ENCODE results near the gene FSIP1.

The FSIP1 gene

DNA sequence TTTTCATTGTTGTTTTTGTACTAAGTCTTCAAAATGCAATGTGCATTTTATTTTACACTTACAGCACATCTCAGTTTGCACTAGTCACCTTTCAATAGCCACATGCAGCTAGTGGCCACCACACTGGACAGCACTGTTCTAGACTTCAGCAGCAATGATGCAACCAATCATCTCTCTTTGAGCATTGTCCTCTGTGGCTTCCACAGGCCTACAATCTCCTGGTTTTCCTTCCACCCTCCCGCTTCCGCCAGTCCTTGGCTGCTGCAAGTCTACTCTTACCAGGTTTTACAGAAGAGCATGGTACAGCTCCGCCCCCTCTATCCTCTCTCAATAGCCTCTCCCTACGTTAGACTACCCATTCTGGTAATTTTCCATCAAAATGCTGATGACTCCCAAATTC is 25.1 kb upstream of the FSIP1 start:
- no peak overlapping the region for H3K4me3 ChIP-seq (ENCODE audit: low read length in 2 of 2)
- no peaks in the 10 kb centered on the region for H3K9me3 ChIP-seq (ENCODE audit: control insufficient read depth in 2 of 2, low read length in 2 of 2)
- H3K27ac ChIP-seq (ENCODE audit: low read length) = no peak overlapping the region
- H3K36me3 ChIP-seq (ENCODE audit: control insufficient read depth in 2 of 2, insufficient read depth in 2 of 2, low read length in 2 of 2) = no peaks in the 10 kb centered on the region
- H3K9ac ChIP-seq (ENCODE audit: low read length in 2 of 2) = no peak overlapping the region
- no peaks in the 10 kb centered on the region for H3K27me3 ChIP-seq (ENCODE audit: control insufficient read depth in 1 of 2, insufficient read depth in 2 of 2, low read length in 2 of 2)
- no peaks in the 10 kb centered on the region for H3K4me1 ChIP-seq (ENCODE audit: control insufficient read depth, insufficient read depth, low read length)

DNA sequence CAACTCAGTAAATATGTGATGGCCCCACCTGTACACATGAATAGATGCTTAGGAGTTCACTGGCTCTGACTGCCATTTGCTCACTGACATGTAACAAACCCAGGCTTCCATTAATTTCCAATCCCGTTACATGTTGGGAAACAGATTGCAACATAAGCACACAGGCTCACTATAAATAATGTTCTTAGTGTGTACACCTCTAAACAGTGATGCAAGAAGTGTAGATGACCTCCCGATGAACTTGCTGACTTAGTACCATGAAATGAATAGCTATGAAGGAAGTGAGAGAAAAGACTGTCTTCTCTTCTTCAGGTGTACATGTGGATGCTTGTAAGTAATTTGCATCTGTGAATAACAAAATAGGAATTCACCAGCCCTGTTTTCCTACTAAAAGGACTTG is 21.4 kb upstream of the FSIP1 start:
- Histone ChIP-seq H3K27ac (ENCODE audit: low read length) (no peak overlapping the region), H3K9ac (ENCODE audit: low read length in 2 of 2) (no peak overlapping the region), H3K9me3 (ENCODE audit: control insufficient read depth in 2 of 2, low read length in 2 of 2) (no peaks in the 10 kb centered on the region), H3K4me1 (ENCODE audit: control insufficient read depth, insufficient read depth, low read length) (peaks cover 3% of the 10 kb centered on the region), H3K27me3 (ENCODE audit: control insufficient read depth in 1 of 2, insufficient read depth in 2 of 2, low read length in 2 of 2) (no peaks in the 10 kb centered on the region), H3K4me3 (ENCODE audit: low read length in 2 of 2) (no peak overlapping the region), H3K36me3 (ENCODE audit: control insufficient read depth in 2 of 2, insufficient read depth in 2 of 2, low read length in 2 of 2) (no peaks in the 10 kb centered on the region)

- no peak overlapping the region for H3K9ac ChIP-seq (ENCODE audit: low read length in 2 of 2)
Measured at GRCh38 chr15:39803016-39803415, 20.4 kb upstream of the FSIP1 start.

GRCh38 chr15:39801641-39802309 is 19.1 kb upstream of the FSIP1 start:
- no peaks in the 10 kb centered on the region for H3K9me3 ChIP-seq (ENCODE audit: control insufficient read depth in 2 of 2, low read length in 2 of 2)

More at GRCh38 chr15:39803016-39803415, 20.4 kb upstream of the FSIP1 start:
- Histone ChIP-seq H3K36me3 (ENCODE audit: control insufficient read depth in 2 of 2, insufficient read depth in 2 of 2, low read length in 2 of 2) (no peaks in the 10 kb centered on the region), H3K27me3 (ENCODE audit: control insufficient read depth in 1 of 2, insufficient read depth in 2 of 2, low read length in 2 of 2) (peaks cover 0 to 5% of the 10 kb centered on the region in 2 donors), H3K9me3 (ENCODE audit: control insufficient read depth in 2 of 2, low read length in 2 of 2) (no peaks in the 10 kb centered on the region), H3K4me3 (ENCODE audit: low read length in 2 of 2) (no peak overlapping the region), H3K27ac (ENCODE audit: low read length) (no peak overlapping the region), H3K4me1 (ENCODE audit: control insufficient read depth, insufficient read depth, low read length) (peaks cover 3% of the 10 kb centered on the region)

DNA sequence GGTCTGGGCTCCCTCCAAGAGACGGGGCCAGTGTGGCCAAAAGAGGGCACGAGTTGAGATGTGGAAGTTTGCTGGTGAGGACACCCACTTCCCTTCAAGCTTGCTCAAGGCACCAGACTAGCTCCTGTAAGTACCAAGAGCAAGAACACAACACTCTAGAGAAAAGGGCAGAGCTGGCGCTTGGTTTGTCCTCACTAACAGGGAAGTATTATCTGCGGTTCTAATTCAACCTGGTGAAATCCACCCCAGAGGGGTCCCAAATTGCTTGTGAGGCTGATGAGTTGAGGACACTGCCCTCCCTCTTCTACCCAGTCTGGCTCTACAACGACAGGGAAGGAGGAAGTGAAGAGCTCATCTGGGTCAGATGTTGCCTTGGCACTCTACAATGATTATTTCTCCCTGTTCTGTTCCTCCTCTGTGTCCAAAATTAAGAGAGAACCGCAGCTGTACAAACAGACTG is 16.9 kb upstream of the FSIP1 start:
- Histone ChIP-seq H3K9ac (ENCODE audit: low read length in 2 of 2) (no peak overlapping the region), H3K36me3 (ENCODE audit: control insufficient read depth in 2 of 2, insufficient read depth in 2 of 2, low read length in 2 of 2) (no peaks in the 10 kb centered on the region), H3K27ac (ENCODE audit: low read length) (no peak overlapping the region), H3K27me3 (ENCODE audit: control insufficient read depth in 1 of 2, insufficient read depth in 2 of 2, low read length in 2 of 2) (peaks cover 0 to 6% of the 10 kb centered on the region in 2 donors), H3K4me1 (ENCODE audit: control insufficient read depth, insufficient read depth, low read length) (peaks cover 3% of the 10 kb centered on the region), H3K9me3 (ENCODE audit: control insufficient read depth in 2 of 2, low read length in 2 of 2) (no peaks in the 10 kb centered on the region), H3K4me3 (ENCODE audit: low read length in 2 of 2) (no peak overlapping the region)

More at GRCh38 chr15:39801641-39802309, 19.1 kb upstream of the FSIP1 start:
- Histone ChIP-seq H3K4me3 (ENCODE audit: low read length in 2 of 2) (no peak overlapping the region), H3K27me3 (ENCODE audit: control insufficient read depth in 1 of 2, insufficient read depth in 2 of 2, low read length in 2 of 2) (peaks cover 0 to 6% of the 10 kb centered on the region in 2 donors), H3K9ac (ENCODE audit: low read length in 2 of 2) (no peak overlapping the region), H3K27ac (ENCODE audit: low read length) (no peak overlapping the region), H3K36me3 (ENCODE audit: control insufficient read depth in 2 of 2, insufficient read depth in 2 of 2, low read length in 2 of 2) (no peaks in the 10 kb centered on the region), H3K4me1 (ENCODE audit: control insufficient read depth, insufficient read depth, low read length) (peaks cover 3% of the 10 kb centered on the region)

- Histone ChIP-seq H3K9ac (ENCODE audit: low read length in 2 of 2) (no peak overlapping the region), H3K27ac (ENCODE audit: low read length) (no peak overlapping the region), H3K27me3 (ENCODE audit: control insufficient read depth in 1 of 2, insufficient read depth in 2 of 2, low read length in 2 of 2) (peaks cover 0 to 6% of the 10 kb centered on the region in 2 donors)
Measured at GRCh38 chr15:39798382-39798781, 15.7 kb upstream of the FSIP1 start.

DNA sequence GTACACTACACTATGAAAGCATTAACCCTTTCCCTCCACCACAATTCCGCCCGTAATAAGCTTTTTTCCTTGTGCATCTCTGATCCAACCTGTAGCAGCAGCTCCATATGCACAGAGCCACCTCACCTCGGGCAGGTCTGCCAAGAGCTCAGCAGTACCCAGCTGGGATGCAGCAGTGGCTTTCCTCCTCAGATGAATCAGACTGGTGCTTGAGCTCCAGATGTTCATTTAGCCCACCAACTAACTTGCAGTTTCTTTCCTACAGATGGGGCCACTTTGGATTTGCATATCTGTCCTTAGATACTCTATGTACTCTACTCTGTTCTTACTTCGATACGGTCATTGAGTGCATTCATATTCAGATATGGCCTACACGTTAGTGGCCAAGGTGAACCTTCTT is 14.8 kb upstream of the FSIP1 start:
- peaks cover 3% of the 10 kb centered on the region for H3K4me1 ChIP-seq (ENCODE audit: control insufficient read depth, insufficient read depth, low read length)
- H3K27ac ChIP-seq (ENCODE audit: low read length) = no peak overlapping the region
- peaks cover 0 to 6% of the 10 kb centered on the region in 2 donors for H3K27me3 ChIP-seq (ENCODE audit: control insufficient read depth in 1 of 2, insufficient read depth in 2 of 2, low read length in 2 of 2)
- no peaks in the 10 kb centered on the region for H3K9me3 ChIP-seq (ENCODE audit: control insufficient read depth in 2 of 2, low read length in 2 of 2)
- no peak overlapping the region for H3K9ac ChIP-seq (ENCODE audit: low read length in 2 of 2)
- H3K36me3 ChIP-seq (ENCODE audit: control insufficient read depth in 2 of 2, insufficient read depth in 2 of 2, low read length in 2 of 2) = no peaks in the 10 kb centered on the region
- no peak overlapping the region for H3K4me3 ChIP-seq (ENCODE audit: low read length in 2 of 2)

More at GRCh38 chr15:39798382-39798781, 15.7 kb upstream of the FSIP1 start:
- Histone ChIP-seq H3K4me3 (ENCODE audit: low read length in 2 of 2) (no peak overlapping the region), H3K4me1 (ENCODE audit: control insufficient read depth, insufficient read depth, low read length) (peaks cover 3% of the 10 kb centered on the region), H3K36me3 (ENCODE audit: control insufficient read depth in 2 of 2, insufficient read depth in 2 of 2, low read length in 2 of 2) (no peaks in the 10 kb centered on the region), H3K9me3 (ENCODE audit: control insufficient read depth in 2 of 2, low read length in 2 of 2) (no peaks in the 10 kb centered on the region)

DNA sequence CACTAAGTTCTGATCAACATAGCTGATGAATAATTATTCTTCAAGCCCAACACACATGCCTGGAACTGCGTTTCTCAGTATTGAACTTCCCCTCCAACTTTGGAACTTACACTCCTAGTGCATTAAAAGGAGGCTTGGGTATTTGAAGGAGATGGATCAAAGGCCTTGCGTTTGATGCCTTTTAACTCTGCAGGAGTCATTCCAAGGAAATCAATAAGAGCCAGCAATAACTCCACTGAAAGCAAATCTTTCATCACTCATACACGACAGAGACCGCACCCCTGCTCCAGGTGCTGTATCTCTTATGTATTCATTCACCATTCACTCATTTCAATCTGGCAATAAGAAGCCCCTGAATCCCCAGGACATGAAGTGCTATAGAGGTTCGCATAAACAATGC is 14.0 kb upstream of the FSIP1 start:
- no peak overlapping the region for H3K9ac ChIP-seq (ENCODE audit: low read length in 2 of 2)
- no peak overlapping the region for H3K4me3 ChIP-seq (ENCODE audit: low read length in 2 of 2)
- peaks cover 0 to 6% of the 10 kb centered on the region in 2 donors for H3K27me3 ChIP-seq (ENCODE audit: control insufficient read depth in 1 of 2, insufficient read depth in 2 of 2, low read length in 2 of 2)
- H3K9me3 ChIP-seq (ENCODE audit: control insufficient read depth in 2 of 2, low read length in 2 of 2) = no peaks in the 10 kb centered on the region
- H3K27ac ChIP-seq (ENCODE audit: low read length) = no peak overlapping the region
- H3K4me1 ChIP-seq (ENCODE audit: control insufficient read depth, insufficient read depth, low read length) = peaks cover 3% of the 10 kb centered on the region
- no peaks in the 10 kb centered on the region for H3K36me3 ChIP-seq (ENCODE audit: control insufficient read depth in 2 of 2, insufficient read depth in 2 of 2, low read length in 2 of 2)

GRCh38 chr15:39795486-39795885 is 12.8 kb upstream of the FSIP1 start:
- peaks cover 3% of the 10 kb centered on the region for H3K4me1 ChIP-seq (ENCODE audit: control insufficient read depth, insufficient read depth, low read length)
- H3K36me3 ChIP-seq (ENCODE audit: control insufficient read depth in 2 of 2, insufficient read depth in 2 of 2, low read length in 2 of 2) = no peaks in the 10 kb centered on the region
- no peak overlapping the region for H3K27ac ChIP-seq (ENCODE audit: low read length)
- no peak overlapping the region for H3K9ac ChIP-seq (ENCODE audit: low read length in 2 of 2)
- H3K27me3 ChIP-seq (ENCODE audit: control insufficient read depth in 1 of 2, insufficient read depth in 2 of 2, low read length in 2 of 2) = peaks cover 0 to 6% of the 10 kb centered on the region in 2 donors
- H3K4me3 ChIP-seq (ENCODE audit: low read length in 2 of 2) = no peak overlapping the region
- no peaks in the 10 kb centered on the region for H3K9me3 ChIP-seq (ENCODE audit: control insufficient read depth in 2 of 2, low read length in 2 of 2)

DNA sequence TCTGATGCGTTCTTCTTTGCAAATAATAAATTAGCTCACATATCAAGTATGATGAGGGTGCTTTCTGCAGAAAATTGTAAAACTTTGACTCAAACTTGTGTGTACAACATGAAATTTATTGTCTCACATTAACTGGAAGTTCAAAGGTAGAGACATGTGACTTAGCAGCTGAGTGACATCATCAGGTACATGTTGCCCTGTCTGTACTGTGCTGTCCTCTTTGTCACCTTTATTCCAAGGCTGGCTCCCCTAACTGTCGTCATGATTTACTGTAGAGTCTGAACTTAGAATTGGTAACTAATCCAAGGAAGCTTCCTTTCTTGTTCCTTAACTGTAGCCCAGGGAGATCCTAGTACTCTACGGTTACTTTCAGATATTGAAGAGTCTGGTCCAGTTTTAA is 12.3 kb upstream of the FSIP1 start:
- H3K36me3 ChIP-seq (ENCODE audit: control insufficient read depth in 2 of 2, insufficient read depth in 2 of 2, low read length in 2 of 2) = no peaks in the 10 kb centered on the region
- no peak overlapping the region for H3K27ac ChIP-seq (ENCODE audit: low read length)

GRCh38 chr15:39793923-39794322 is 11.3 kb upstream of the FSIP1 start:
- Histone ChIP-seq H3K9ac (ENCODE audit: low read length in 2 of 2) (no peak overlapping the region), H3K9me3 (ENCODE audit: control insufficient read depth in 2 of 2, low read length in 2 of 2) (no peaks in the 10 kb centered on the region), H3K27ac (ENCODE audit: low read length) (no peak overlapping the region), H3K4me3 (ENCODE audit: low read length in 2 of 2) (no peak overlapping the region), H3K27me3 (ENCODE audit: control insufficient read depth in 1 of 2, insufficient read depth in 2 of 2, low read length in 2 of 2) (peaks cover 0 to 6% of the 10 kb centered on the region in 2 donors), H3K36me3 (ENCODE audit: control insufficient read depth in 2 of 2, insufficient read depth in 2 of 2, low read length in 2 of 2) (no peaks in the 10 kb centered on the region), H3K4me1 (ENCODE audit: control insufficient read depth, insufficient read depth, low read length) (no peaks in the 10 kb centered on the region)

More for the DNA sequence above, 12.3 kb upstream of the FSIP1 start:
- peaks cover 0 to 6% of the 10 kb centered on the region in 2 donors for H3K27me3 ChIP-seq (ENCODE audit: control insufficient read depth in 1 of 2, insufficient read depth in 2 of 2, low read length in 2 of 2)
- peaks cover 3% of the 10 kb centered on the region for H3K4me1 ChIP-seq (ENCODE audit: control insufficient read depth, insufficient read depth, low read length)
- no peak overlapping the region for H3K9ac ChIP-seq (ENCODE audit: low read length in 2 of 2)
- H3K4me3 ChIP-seq (ENCODE audit: low read length in 2 of 2) = no peak overlapping the region
- no peaks in the 10 kb centered on the region for H3K9me3 ChIP-seq (ENCODE audit: control insufficient read depth in 2 of 2, low read length in 2 of 2)

All from stomach smooth muscle (tissue), 2 donors.